Vagina (tissue), 2 donors: ENCODE results near the gene CD300LG.
"Not testable (repeated sequence)": the region's sequence is repeated elsewhere in the genome, so short reads cannot be mapped to it uniquely, and the experiment has no call there.

Experiments used
- POLR2A ChIP-seq, 2 donors: fragments of 450-650 bp; IDR thresholded peaks; one replicate each; pipeline ENCODE4 v1.6.1; 2017; ENCODE audit warnings: antibody characterized with exemption in 2 of 2, mild to moderate bottlenecking in 2 of 2, moderate library complexity in 2 of 2
- POLR2AphosphoS5 ChIP-seq, 2 donors: sonication (generic); formaldehyde crosslinking; IDR thresholded peaks; one replicate each; pipeline ENCODE4 v1.9.0; 2017; ENCODE audit warnings: antibody characterized with exemption in 2 of 2, mild to moderate bottlenecking in 2 of 2, low read depth in 1 of 2; ENCODE audit not compliant: insufficient read depth in 1 of 2
- TF ChIP-seq, protein P1 (sequence below), 3 experiments: fragments of 450-650 bp in 2 of 3; fragments of 200-600 bp in 1 of 3; sonication (generic) in 1 of 3; IDR thresholded peaks; one replicate each; pipeline ENCODE4 v1.5.1; 2017 to 2019; ENCODE audit warnings: antibody characterized with exemption in 3 of 3, mild to moderate bottlenecking in 2 of 3, moderate library complexity in 2 of 3

DNA sequence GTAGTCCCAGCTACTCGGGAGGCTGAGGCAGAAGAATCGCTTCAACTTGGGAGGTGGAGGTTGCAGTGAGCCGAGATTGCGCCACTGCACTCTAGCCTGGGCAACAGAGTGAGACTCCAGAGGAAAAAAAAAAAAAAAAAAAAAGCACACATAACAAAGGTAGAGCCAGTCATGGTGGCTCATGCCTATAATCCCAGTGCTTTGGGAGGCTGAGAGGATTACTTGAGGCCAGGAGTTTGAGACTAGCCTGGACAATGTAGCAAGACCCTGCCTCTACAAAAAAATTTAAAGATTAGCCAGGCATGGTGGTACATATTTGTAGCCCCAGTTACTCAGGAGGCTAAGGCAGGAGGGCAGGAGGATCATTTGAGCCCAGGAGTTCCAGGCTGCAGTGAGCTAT is 47.5 kb downstream of the CD300LG start:
- TF ChIP-seq, protein P1, sequence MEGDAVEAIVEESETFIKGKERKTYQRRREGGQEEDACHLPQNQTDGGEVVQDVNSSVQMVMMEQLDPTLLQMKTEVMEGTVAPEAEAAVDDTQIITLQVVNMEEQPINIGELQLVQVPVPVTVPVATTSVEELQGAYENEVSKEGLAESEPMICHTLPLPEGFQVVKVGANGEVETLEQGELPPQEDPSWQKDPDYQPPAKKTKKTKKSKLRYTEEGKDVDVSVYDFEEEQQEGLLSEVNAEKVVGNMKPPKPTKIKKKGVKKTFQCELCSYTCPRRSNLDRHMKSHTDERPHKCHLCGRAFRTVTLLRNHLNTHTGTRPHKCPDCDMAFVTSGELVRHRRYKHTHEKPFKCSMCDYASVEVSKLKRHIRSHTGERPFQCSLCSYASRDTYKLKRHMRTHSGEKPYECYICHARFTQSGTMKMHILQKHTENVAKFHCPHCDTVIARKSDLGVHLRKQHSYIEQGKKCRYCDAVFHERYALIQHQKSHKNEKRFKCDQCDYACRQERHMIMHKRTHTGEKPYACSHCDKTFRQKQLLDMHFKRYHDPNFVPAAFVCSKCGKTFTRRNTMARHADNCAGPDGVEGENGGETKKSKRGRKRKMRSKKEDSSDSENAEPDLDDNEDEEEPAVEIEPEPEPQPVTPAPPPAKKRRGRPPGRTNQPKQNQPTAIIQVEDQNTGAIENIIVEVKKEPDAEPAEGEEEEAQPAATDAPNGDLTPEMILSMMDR (IDR thresholded peaks at IDR 0.05): not testable (repeated sequence)
- not testable (repeated sequence) for TF ChIP-seq POLR2A (IDR thresholded peaks at IDR 0.05); POLR2AphosphoS5 (IDR thresholded peaks at IDR 0.05; ENCODE audit: insufficient read depth in 1 of 2, low read depth in 1 of 2)
